Measurements from ENCODE around the gene CAPN8.

The CAPN8 gene

GRCh38 chr1:223515421-223515820 lies 150.1 kb downstream of the CAPN8 start:
- Histone ChIP-seq H3K4me1 (ENCODE audit: insufficient read depth, low read length) (no peaks in the 10 kb centered on the region), H3K36me3 (ENCODE audit: insufficient read depth, low read length) (no peaks in the 10 kb centered on the region), H3K27me3 (ENCODE audit: control insufficient read depth in 1 of 2, insufficient read depth in 2 of 2, low read length in 2 of 2) (peaks cover 0 to 5% of the 10 kb centered on the region in 2 donors), H3K9me3 (ENCODE audit: low read length) (no peaks in the 10 kb centered on the region), H3K9ac (ENCODE audit: low read length) (no peak overlapping the region), H3K27ac (ENCODE audit: low read depth, low read length) (no peak overlapping the region), H3K4me3 (ENCODE audit: low read depth in 1 of 2, low read length in 2 of 2) (no peak overlapping the region)

GRCh38 chr1:223514644-223515043 lies 150.9 kb downstream of the CAPN8 start:
- no peaks in the 10 kb centered on the region for H3K4me1 ChIP-seq (ENCODE audit: insufficient read depth, low read length)
- H3K27ac ChIP-seq (ENCODE audit: low read depth, low read length): no peak overlapping the region
- H3K36me3 ChIP-seq (ENCODE audit: insufficient read depth, low read length): no peaks in the 10 kb centered on the region
- no peak overlapping the region for H3K4me3 ChIP-seq (ENCODE audit: low read depth in 1 of 2, low read length in 2 of 2)
- H3K27me3 ChIP-seq (ENCODE audit: control insufficient read depth in 1 of 2, insufficient read depth in 2 of 2, low read length in 2 of 2): peaks cover 0 to 5% of the 10 kb centered on the region in 2 donors
- no peak overlapping the region for H3K9ac ChIP-seq (ENCODE audit: low read length)
- no peaks in the 10 kb centered on the region for H3K9me3 ChIP-seq (ENCODE audit: low read length)

DNA sequence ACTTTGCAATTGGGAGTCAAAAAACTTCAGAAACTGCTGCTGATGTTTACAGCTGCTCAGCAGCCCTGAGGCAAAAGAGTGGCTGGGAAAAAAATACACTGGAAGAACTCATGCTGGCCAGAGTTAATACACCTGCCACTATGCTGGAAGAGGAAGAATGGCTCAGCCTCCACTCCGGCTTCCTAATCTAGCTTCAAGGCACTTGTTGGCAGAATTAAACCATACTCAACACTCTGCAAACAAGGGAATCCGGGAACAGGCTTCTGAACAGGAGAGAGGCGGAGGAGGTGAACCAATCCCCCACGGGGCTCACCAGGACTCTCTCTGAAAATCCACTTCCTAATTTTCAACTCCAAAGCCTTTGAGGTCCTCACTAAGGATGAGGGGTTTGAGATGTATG lies 152.2 kb downstream of the CAPN8 start:
- no peaks in the 10 kb centered on the region for H3K4me1 ChIP-seq (ENCODE audit: insufficient read depth, low read length)
- no peaks in the 10 kb centered on the region for H3K36me3 ChIP-seq (ENCODE audit: insufficient read depth, low read length)
- H3K27me3 ChIP-seq (ENCODE audit: control insufficient read depth in 1 of 2, insufficient read depth in 2 of 2, low read length in 2 of 2): peaks cover 0 to 5% of the 10 kb centered on the region in 2 donors
- H3K9me3 ChIP-seq (ENCODE audit: low read length): no peaks in the 10 kb centered on the region
- H3K27ac ChIP-seq (ENCODE audit: low read depth, low read length): no peak overlapping the region
- no peak overlapping the region for H3K9ac ChIP-seq (ENCODE audit: low read length)
- no peak overlapping the region for H3K4me3 ChIP-seq (ENCODE audit: low read depth in 1 of 2, low read length in 2 of 2)

DNA sequence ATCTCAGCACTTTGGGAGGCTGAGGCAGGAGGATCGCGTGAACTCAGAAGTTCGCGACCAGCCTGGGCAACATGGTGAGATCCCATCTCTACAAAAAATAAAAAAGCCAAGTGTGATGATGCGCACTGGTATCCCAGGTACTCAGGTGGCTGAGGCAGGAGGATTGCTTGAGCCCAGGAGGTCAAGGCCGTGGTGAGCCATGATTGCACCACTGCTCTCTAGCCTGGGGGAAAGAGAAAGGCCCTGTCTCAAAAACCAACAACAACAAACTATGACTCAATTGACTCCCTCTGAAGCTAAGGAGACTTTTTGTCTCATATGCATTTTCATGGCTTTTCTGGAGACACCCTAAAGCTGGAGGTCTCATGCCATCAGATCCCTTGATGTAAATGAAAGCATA lies 153.4 kb downstream of the CAPN8 start:
- no peak overlapping the region for H3K4me3 ChIP-seq (ENCODE audit: low read depth in 1 of 2, low read length in 2 of 2)
- no peaks in the 10 kb centered on the region for H3K36me3 ChIP-seq (ENCODE audit: insufficient read depth, low read length)
- no peaks in the 10 kb centered on the region for H3K9me3 ChIP-seq (ENCODE audit: low read length)
- H3K4me1 ChIP-seq (ENCODE audit: insufficient read depth, low read length): no peaks in the 10 kb centered on the region
- H3K9ac ChIP-seq (ENCODE audit: low read length): no peak overlapping the region
- H3K27ac ChIP-seq (ENCODE audit: low read depth, low read length): no peak overlapping the region
- H3K27me3 ChIP-seq (ENCODE audit: control insufficient read depth in 1 of 2, insufficient read depth in 2 of 2, low read length in 2 of 2): peaks cover 0 to 5% of the 10 kb centered on the region in 2 donors

DNA sequence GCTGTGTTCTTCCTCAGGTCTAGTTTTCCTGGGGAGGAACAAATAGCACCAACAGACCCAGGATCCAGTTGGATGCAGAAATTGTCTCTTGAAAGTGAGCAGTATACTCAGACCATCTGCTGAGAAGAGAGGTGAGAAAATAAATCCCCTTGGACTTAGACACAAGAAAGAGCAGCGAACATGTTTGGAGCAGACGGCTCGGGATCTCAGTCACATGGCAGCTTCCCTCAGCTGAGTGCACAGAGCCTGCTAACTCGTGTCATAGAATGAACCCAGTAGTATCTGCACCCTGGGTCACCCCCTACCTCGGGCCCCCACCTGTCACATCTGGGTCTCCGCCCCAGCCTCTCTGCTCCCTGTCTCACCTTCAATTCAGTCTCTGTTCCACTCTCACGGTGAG lies 156.7 kb downstream of the CAPN8 start:
- H3K4me1 ChIP-seq (ENCODE audit: insufficient read depth, low read length): no peaks in the 10 kb centered on the region
- no peaks in the 10 kb centered on the region for H3K27me3 ChIP-seq (ENCODE audit: control insufficient read depth in 1 of 2, insufficient read depth in 2 of 2, low read length in 2 of 2)
- no peaks in the 10 kb centered on the region for H3K9me3 ChIP-seq (ENCODE audit: low read length)
- no peaks in the 10 kb centered on the region for H3K36me3 ChIP-seq (ENCODE audit: insufficient read depth, low read length)
- no peak overlapping the region for H3K4me3 ChIP-seq (ENCODE audit: low read depth in 1 of 2, low read length in 2 of 2)
- H3K9ac ChIP-seq (ENCODE audit: low read length): no peak overlapping the region
- H3K27ac ChIP-seq (ENCODE audit: low read depth, low read length): no peak overlapping the region

GRCh38 chr1:223504741-223505140 lies 160.8 kb downstream of the CAPN8 start:
- Histone ChIP-seq H3K9me3 (ENCODE audit: low read length) (no peaks in the 10 kb centered on the region), H3K27me3 (ENCODE audit: control insufficient read depth in 1 of 2, insufficient read depth in 2 of 2, low read length in 2 of 2) (no peaks in the 10 kb centered on the region), H3K4me1 (ENCODE audit: insufficient read depth, low read length) (no peaks in the 10 kb centered on the region)

GRCh38 chr1:223503348-223503747 lies 162.2 kb downstream of the CAPN8 start:
- Histone ChIP-seq H3K4me3 (ENCODE audit: low read depth in 1 of 2, low read length in 2 of 2) (no peak overlapping the region), H3K4me1 (ENCODE audit: insufficient read depth, low read length) (no peaks in the 10 kb centered on the region), H3K9me3 (ENCODE audit: low read length) (no peaks in the 10 kb centered on the region), H3K36me3 (ENCODE audit: insufficient read depth, low read length) (no peaks in the 10 kb centered on the region), H3K27me3 (ENCODE audit: control insufficient read depth in 1 of 2, insufficient read depth in 2 of 2, low read length in 2 of 2) (no peaks in the 10 kb centered on the region), H3K27ac (ENCODE audit: low read depth, low read length) (no peak overlapping the region), H3K9ac (ENCODE audit: low read length) (no peak overlapping the region)

More at GRCh38 chr1:223504741-223505140, 160.8 kb downstream of the CAPN8 start:
- Histone ChIP-seq H3K27ac (ENCODE audit: low read depth, low read length) (no peak overlapping the region), H3K9ac (ENCODE audit: low read length) (no peak overlapping the region), H3K36me3 (ENCODE audit: insufficient read depth, low read length) (no peaks in the 10 kb centered on the region), H3K4me3 (ENCODE audit: low read depth in 1 of 2, low read length in 2 of 2) (no peak overlapping the region)

DNA sequence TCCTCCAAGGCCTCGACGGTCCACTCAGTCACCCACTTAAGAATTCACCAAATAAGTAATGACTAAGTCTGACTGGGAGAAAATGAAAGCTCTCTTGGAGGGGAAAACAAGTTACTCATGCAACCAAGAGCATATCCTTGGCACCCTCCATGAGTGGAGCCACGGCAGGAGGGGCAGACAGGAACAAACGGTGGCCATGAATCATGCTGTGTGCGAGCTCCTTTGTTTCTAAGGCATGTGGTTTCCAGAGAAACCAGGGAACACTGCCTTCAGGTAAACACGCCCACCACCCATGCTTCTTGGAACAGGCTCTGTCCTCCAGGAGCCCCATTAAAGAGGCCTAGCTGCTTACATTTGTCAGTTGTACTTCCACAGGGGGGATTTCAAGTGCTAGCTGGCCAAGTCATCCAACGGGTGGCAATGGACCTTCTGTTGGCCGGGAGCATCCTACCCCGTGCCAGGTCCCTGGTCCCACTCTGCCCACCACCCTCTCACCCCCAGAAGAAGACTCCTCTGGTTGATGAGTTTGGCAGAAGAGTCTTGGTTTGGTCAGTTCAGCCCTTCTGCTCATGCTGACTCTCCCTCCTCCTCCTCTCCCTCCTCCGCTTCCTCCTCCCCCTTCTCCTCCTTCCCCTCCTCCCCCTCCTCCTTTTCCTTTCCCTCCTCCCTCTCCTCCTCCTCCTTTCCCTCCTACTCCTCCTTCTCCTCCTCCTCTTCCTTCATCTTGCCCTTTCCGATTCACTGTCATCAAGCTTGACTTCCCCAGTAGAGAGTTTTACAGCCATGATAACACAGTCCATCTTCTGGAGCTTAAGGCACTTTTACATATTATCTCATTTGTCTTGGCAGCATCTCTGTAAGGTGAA lies 164.7 kb downstream of the CAPN8 start:
- Histone ChIP-seq H3K9ac (ENCODE audit: low read length) (no peak overlapping the region), H3K4me1 (ENCODE audit: insufficient read depth, low read length) (no peaks in the 10 kb centered on the region), H3K27me3 (ENCODE audit: control insufficient read depth in 1 of 2, insufficient read depth in 2 of 2, low read length in 2 of 2) (no peaks in the 10 kb centered on the region), H3K36me3 (ENCODE audit: insufficient read depth, low read length) (no peaks in the 10 kb centered on the region), H3K4me3 (ENCODE audit: low read depth in 1 of 2, low read length in 2 of 2) (no peak overlapping the region), H3K9me3 (ENCODE audit: low read length) (no peaks in the 10 kb centered on the region), H3K27ac (ENCODE audit: low read depth, low read length) (no peak overlapping the region)

- H3K27me3 ChIP-seq (ENCODE audit: control insufficient read depth in 1 of 2, insufficient read depth in 2 of 2, low read length in 2 of 2): no peaks in the 10 kb centered on the region
- no peak overlapping the region for H3K4me3 ChIP-seq (ENCODE audit: low read depth in 1 of 2, low read length in 2 of 2)
- no peaks in the 10 kb centered on the region for H3K9me3 ChIP-seq (ENCODE audit: low read length)
- no peaks in the 10 kb centered on the region for H3K4me1 ChIP-seq (ENCODE audit: insufficient read depth, low read length)
- H3K27ac ChIP-seq (ENCODE audit: low read depth, low read length): no peak overlapping the region
- no peak overlapping the region for H3K9ac ChIP-seq (ENCODE audit: low read length)
- H3K36me3 ChIP-seq (ENCODE audit: insufficient read depth, low read length): no peaks in the 10 kb centered on the region
Measured at GRCh38 chr1:223496883-223497282, 168.6 kb downstream of the CAPN8 start.

- no peak overlapping the region for H3K4me3 ChIP-seq (ENCODE audit: low read depth in 1 of 2, low read length in 2 of 2)
- no peaks in the 10 kb centered on the region for H3K9me3 ChIP-seq (ENCODE audit: low read length)
- H3K4me1 ChIP-seq (ENCODE audit: insufficient read depth, low read length): no peaks in the 10 kb centered on the region
- H3K9ac ChIP-seq (ENCODE audit: low read length): no peak overlapping the region
- no peak overlapping the region for H3K27ac ChIP-seq (ENCODE audit: low read depth, low read length)
- no peaks in the 10 kb centered on the region for H3K27me3 ChIP-seq (ENCODE audit: control insufficient read depth in 1 of 2, insufficient read depth in 2 of 2, low read length in 2 of 2)
- no peaks in the 10 kb centered on the region for H3K36me3 ChIP-seq (ENCODE audit: insufficient read depth, low read length)
Measured at GRCh38 chr1:223494926-223495645, 170.4 kb downstream of the CAPN8 start.

DNA sequence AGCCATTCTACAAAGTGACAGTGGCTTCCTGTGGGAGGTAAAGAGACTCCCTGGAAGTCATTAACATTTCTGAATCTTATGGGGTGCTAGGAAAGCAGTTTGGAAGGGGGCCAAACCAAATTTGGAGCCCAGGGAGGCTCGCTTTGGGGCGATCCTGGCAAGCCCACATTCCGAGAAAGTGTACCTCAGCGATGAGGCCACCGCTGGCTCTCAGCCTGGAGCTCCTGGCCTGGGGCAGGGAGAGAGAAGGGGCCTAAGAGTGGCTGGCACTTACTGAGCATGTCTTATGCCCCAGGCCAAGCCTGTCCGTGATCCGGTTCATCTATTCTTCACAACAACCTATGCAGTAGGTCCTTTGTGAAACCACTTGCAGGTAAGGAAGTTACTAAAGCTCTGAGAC lies 173.5 kb downstream of the CAPN8 start:
- Histone ChIP-seq H3K27me3 (ENCODE audit: control insufficient read depth in 1 of 2, insufficient read depth in 2 of 2, low read length in 2 of 2) (no peaks in the 10 kb centered on the region), H3K4me3 (ENCODE audit: low read depth in 1 of 2, low read length in 2 of 2) (no peak overlapping the region), H3K36me3 (ENCODE audit: insufficient read depth, low read length) (no peaks in the 10 kb centered on the region), H3K9ac (ENCODE audit: low read length) (no peak overlapping the region), H3K27ac (ENCODE audit: low read depth, low read length) (no peak overlapping the region), H3K4me1 (ENCODE audit: insufficient read depth, low read length) (no peaks in the 10 kb centered on the region), H3K9me3 (ENCODE audit: low read length) (no peaks in the 10 kb centered on the region)

Measured in muscle layer of colon (tissue), 2 donors.